Measurements from ENCODE around the gene ENAM. TPM values are rescaled to one million over a fixed set of nuclear protein-coding genes. Genes with fewer than 3 reads are reported as not detected.
A peak's percentile ranks its signal among the peaks of the same experiment; 100 is the strongest.
"Not testable (repeated sequence)": the region's sequence is repeated elsewhere in the genome, so short reads cannot be mapped to it uniquely, and the experiment has no call there.

ENAM gene
- polyA plus RNA-seq, 1 donor (not counting 4 experiments of a cell fraction or from before 2014, with no cell fraction given) = not detected

DNA sequence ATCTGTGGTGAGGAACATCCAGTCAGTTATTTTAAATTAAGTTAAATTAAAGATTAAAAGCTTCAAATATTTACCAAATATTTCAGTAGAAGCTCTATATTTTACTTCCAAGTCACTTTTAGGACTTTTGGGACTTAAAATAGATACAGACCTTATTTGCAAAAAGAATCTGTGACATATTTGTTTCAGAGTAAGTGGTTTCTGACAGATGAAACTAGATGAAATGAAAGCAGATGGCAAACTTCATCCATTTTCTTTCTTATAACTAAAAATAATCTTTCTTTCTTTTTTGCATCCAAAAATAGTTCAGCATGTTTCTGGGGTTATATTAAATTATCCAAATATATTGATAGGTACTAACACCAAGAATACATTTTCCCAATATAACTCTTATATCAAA is 53.2 kb downstream of the ENAM start:
- H3K27ac ChIP-seq (ENCODE audit: control insufficient read depth, insufficient read depth, low read length) = no peak overlapping the region
- no peaks in the 10 kb centered on the region for H4K20me1 ChIP-seq (ENCODE audit: control insufficient read depth, extremely low read depth, insufficient read depth, low read length)
- DNase-seq (ENCODE audit: low read depth, low spot score) (no peak), FAIRE-seq (no peak)
- no peak overlapping the region for H3K9ac ChIP-seq (ENCODE audit: control insufficient read depth, extremely low read depth, insufficient read depth, low read length)
- H2AFZ ChIP-seq (ENCODE audit: control insufficient read depth, low read length) = no peak overlapping the region
- no peaks in the 10 kb centered on the region for H3K9me3 ChIP-seq (ENCODE audit: control insufficient read depth, low read depth, low read length)
- H3K4me3 ChIP-seq (ENCODE audit: control insufficient read depth in 2 of 3, extremely low read depth in 1 of 3, insufficient read depth in 2 of 3, low read depth in 1 of 3, low read length in 3 of 3) = no peak overlapping the region
- no peaks in the 10 kb centered on the region for H3K79me2 ChIP-seq (ENCODE audit: control insufficient read depth, insufficient read depth, low read length)
- H3K4me1 ChIP-seq (ENCODE audit: control insufficient read depth, extremely low read depth, insufficient read depth, low read length) = no peaks in the 10 kb centered on the region
- no peaks in the 10 kb centered on the region for H3K36me3 ChIP-seq (ENCODE audit: control insufficient read depth in 2 of 2, extremely low read depth in 1 of 2, insufficient read depth in 2 of 2, low read length in 2 of 2)
- no peak overlapping the region for H3K4me2 ChIP-seq (ENCODE audit: control insufficient read depth, extremely low read depth, insufficient read depth, low read depth, low read length)
- dilution Hi-C loops (cut with MboI; ENCODE audit: extremely low pct_ligation_motif_present, low sequenced_read_pairs) = no loop called here
- no peaks in the 10 kb centered on the region for H3K9me1 ChIP-seq (ENCODE audit: control insufficient read depth, extremely low read depth, insufficient read depth, low read length)
- H3K27me3 ChIP-seq (ENCODE audit: control insufficient read depth, extremely low read depth, insufficient read depth, low read length) = no peaks in the 10 kb centered on the region
- TF ChIP-seq, protein P1, sequence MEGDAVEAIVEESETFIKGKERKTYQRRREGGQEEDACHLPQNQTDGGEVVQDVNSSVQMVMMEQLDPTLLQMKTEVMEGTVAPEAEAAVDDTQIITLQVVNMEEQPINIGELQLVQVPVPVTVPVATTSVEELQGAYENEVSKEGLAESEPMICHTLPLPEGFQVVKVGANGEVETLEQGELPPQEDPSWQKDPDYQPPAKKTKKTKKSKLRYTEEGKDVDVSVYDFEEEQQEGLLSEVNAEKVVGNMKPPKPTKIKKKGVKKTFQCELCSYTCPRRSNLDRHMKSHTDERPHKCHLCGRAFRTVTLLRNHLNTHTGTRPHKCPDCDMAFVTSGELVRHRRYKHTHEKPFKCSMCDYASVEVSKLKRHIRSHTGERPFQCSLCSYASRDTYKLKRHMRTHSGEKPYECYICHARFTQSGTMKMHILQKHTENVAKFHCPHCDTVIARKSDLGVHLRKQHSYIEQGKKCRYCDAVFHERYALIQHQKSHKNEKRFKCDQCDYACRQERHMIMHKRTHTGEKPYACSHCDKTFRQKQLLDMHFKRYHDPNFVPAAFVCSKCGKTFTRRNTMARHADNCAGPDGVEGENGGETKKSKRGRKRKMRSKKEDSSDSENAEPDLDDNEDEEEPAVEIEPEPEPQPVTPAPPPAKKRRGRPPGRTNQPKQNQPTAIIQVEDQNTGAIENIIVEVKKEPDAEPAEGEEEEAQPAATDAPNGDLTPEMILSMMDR (optimal IDR thresholded peaks at IDR 0.05 in 1 of 3, IDR thresholded peaks at IDR 0.05 in 1 of 3, conservative IDR thresholded peaks at IDR 0.05 in 1 of 3; ENCODE audit: extremely low read depth in 1 of 3, insufficient read depth in 2 of 3, low read length in 3 of 3) = no peak
- no peak for TF ChIP-seq EZH2 (IDR thresholded peaks at IDR 0.05; ENCODE audit: low read length)

DNA sequence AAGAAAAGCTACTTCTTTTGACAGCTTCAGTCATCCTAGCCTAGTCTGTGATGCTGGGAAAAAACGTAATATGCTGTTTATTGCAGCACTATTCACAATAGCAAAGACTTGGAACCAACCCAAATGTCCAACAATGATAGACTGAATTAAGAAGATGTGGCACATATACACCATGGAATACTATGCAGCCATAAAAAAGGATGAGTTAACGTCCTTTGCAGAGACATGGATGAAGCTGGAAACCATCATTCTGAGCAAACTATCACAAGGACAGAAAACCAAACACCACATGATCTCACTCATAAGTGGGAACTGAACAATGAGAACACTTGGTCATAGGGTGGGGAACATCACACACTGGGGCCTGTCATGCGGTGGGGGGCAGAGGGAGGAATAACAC is 53.6 kb downstream of the ENAM start:
- FAIRE-seq; H3K4me3 ChIP-seq (ENCODE audit: control insufficient read depth in 2 of 3, extremely low read depth in 1 of 3, insufficient read depth in 2 of 3, low read depth in 1 of 3, low read length in 3 of 3); H3K36me3 ChIP-seq (ENCODE audit: control insufficient read depth in 2 of 2, extremely low read depth in 1 of 2, insufficient read depth in 2 of 2, low read length in 2 of 2); H3K27me3 ChIP-seq (ENCODE audit: control insufficient read depth, extremely low read depth, insufficient read depth, low read length); H4K20me1 ChIP-seq (ENCODE audit: control insufficient read depth, extremely low read depth, insufficient read depth, low read length); H3K9ac ChIP-seq (ENCODE audit: control insufficient read depth, extremely low read depth, insufficient read depth, low read length); H3K9me3 ChIP-seq (ENCODE audit: control insufficient read depth, low read depth, low read length); H3K79me2 ChIP-seq (ENCODE audit: control insufficient read depth, insufficient read depth, low read length); H3K4me1 ChIP-seq (ENCODE audit: control insufficient read depth, extremely low read depth, insufficient read depth, low read length); H3K4me2 ChIP-seq (ENCODE audit: control insufficient read depth, extremely low read depth, insufficient read depth, low read depth, low read length); dilution Hi-C loops (cut with MboI; ENCODE audit: extremely low pct_ligation_motif_present, low sequenced_read_pairs); H3K9me1 ChIP-seq (ENCODE audit: control insufficient read depth, extremely low read depth, insufficient read depth, low read length); H2AFZ ChIP-seq (ENCODE audit: control insufficient read depth, low read length); DNase-seq (ENCODE audit: low read depth, low spot score); H3K27ac ChIP-seq (ENCODE audit: control insufficient read depth, insufficient read depth, low read length): not testable (repeated sequence)

DNA sequence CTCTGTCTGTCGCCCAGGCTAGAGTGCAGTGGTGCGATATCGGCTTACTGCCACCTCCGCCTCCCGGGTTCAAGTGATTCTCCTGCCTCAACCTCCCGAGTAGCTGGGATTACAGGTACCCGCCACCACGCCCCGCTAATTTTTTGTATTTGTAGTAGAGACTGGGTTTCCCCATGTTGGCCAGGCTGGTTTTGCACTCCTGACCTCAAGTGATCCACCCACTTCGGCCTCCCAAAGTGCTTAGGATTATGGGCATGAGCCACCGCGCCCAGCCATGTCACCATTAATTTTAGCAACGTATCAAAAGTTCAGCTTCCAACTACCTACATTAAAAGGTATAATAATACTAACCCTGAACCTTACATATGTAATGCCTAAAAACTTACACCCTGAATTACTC is 58.8 kb downstream of the ENAM start:
- peak overlapping the region; percentile 92 for H3K9ac ChIP-seq (ENCODE audit: control insufficient read depth, extremely low read depth, insufficient read depth, low read length)
- H3K27ac ChIP-seq (ENCODE audit: control insufficient read depth, insufficient read depth, low read length) = peak overlapping the region; percentile 90
- no peak for FAIRE-seq
- no peaks in the 10 kb centered on the region for H3K27me3 ChIP-seq (ENCODE audit: control insufficient read depth, extremely low read depth, insufficient read depth, low read length)
- peak overlapping the region; percentile 98 to 100 (median 99) for H3K4me3 ChIP-seq (ENCODE audit: control insufficient read depth in 2 of 3, extremely low read depth in 1 of 3, insufficient read depth in 2 of 3, low read depth in 1 of 3, low read length in 3 of 3)
- H3K79me2 ChIP-seq (ENCODE audit: control insufficient read depth, insufficient read depth, low read length) = peaks cover 37% of the 10 kb centered on the region
- peak overlapping the region; percentile 99 for H2AFZ ChIP-seq (ENCODE audit: control insufficient read depth, low read length)
- dilution Hi-C loops (cut with MboI; ENCODE audit: extremely low pct_ligation_motif_present, low sequenced_read_pairs) = no loop called here
- DNase-seq (ENCODE audit: low read depth, low spot score) = no peak
- H3K36me3 ChIP-seq (ENCODE audit: control insufficient read depth in 2 of 2, extremely low read depth in 1 of 2, insufficient read depth in 2 of 2, low read length in 2 of 2) = peaks cover 0 to 5% of the 10 kb centered on the region in 2 experiments
- H3K4me1 ChIP-seq (ENCODE audit: control insufficient read depth, extremely low read depth, insufficient read depth, low read length) = peaks cover 19% of the 10 kb centered on the region
- no peaks in the 10 kb centered on the region for H4K20me1 ChIP-seq (ENCODE audit: control insufficient read depth, extremely low read depth, insufficient read depth, low read length)
- no peaks in the 10 kb centered on the region for H3K9me3 ChIP-seq (ENCODE audit: control insufficient read depth, low read depth, low read length)
- TF ChIP-seq EZH2 (IDR thresholded peaks at IDR 0.05; ENCODE audit: low read length) = no peak
- TF ChIP-seq, protein P1 (optimal IDR thresholded peaks at IDR 0.05 in 1 of 3, IDR thresholded peaks at IDR 0.05 in 1 of 3, conservative IDR thresholded peaks at IDR 0.05 in 1 of 3; ENCODE audit: extremely low read depth in 1 of 3, insufficient read depth in 2 of 3, low read length in 3 of 3) = no peak
- H3K4me2 ChIP-seq (ENCODE audit: control insufficient read depth, extremely low read depth, insufficient read depth, low read depth, low read length) = peak overlapping the region; percentile 99
- H3K9me1 ChIP-seq (ENCODE audit: control insufficient read depth, extremely low read depth, insufficient read depth, low read length) = no peaks in the 10 kb centered on the region
